ENCODE results near the gene SRGAP2. TPM values are rescaled to one million over a fixed set of nuclear protein-coding genes. Genes with fewer than 3 reads are reported as not detected.
A peak's percentile ranks its signal among the peaks of the same experiment; 100 is the strongest.
"Not testable (repeated sequence)": the region's sequence is repeated elsewhere in the genome, so short reads cannot be mapped to it uniquely, and the experiment has no call there.

SRGAP2 gene
- polyA plus RNA-seq, 1 donor: 24.4 TPM

DNA sequence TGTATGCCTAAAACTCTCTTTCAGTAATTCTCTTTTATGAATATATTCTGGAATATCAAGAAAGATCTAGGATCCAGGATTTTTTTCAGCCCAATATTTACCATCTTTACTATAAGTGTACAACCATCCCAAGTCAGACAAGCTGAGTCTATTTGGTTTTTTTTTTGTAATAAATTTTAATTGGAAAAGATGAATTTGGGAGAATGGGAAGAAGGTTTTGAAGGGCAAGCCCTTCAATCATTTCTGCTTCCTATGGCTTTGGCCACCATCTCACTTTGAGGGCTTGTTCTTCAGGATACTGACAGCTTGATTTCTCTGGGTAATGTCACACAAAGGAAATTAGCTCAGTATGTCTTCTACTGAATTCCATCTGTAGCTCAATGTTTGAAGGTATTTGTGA lies 23.7 kb upstream of the SRGAP2 start:
- not testable (repeated sequence) for H3K27ac ChIP-seq (ENCODE audit: low read length); H3K27me3 ChIP-seq (ENCODE audit: control insufficient read depth, insufficient read depth, low read length); H3K4me1 ChIP-seq (ENCODE audit: control insufficient read depth, insufficient read depth, low read length); H3K36me3 ChIP-seq (ENCODE audit: control insufficient read depth, insufficient read depth, low read length); H3K9me3 ChIP-seq (ENCODE audit: control insufficient read depth, low read depth, low read length); H3K4me3 ChIP-seq (ENCODE audit: low read length); DNase-seq

DNA sequence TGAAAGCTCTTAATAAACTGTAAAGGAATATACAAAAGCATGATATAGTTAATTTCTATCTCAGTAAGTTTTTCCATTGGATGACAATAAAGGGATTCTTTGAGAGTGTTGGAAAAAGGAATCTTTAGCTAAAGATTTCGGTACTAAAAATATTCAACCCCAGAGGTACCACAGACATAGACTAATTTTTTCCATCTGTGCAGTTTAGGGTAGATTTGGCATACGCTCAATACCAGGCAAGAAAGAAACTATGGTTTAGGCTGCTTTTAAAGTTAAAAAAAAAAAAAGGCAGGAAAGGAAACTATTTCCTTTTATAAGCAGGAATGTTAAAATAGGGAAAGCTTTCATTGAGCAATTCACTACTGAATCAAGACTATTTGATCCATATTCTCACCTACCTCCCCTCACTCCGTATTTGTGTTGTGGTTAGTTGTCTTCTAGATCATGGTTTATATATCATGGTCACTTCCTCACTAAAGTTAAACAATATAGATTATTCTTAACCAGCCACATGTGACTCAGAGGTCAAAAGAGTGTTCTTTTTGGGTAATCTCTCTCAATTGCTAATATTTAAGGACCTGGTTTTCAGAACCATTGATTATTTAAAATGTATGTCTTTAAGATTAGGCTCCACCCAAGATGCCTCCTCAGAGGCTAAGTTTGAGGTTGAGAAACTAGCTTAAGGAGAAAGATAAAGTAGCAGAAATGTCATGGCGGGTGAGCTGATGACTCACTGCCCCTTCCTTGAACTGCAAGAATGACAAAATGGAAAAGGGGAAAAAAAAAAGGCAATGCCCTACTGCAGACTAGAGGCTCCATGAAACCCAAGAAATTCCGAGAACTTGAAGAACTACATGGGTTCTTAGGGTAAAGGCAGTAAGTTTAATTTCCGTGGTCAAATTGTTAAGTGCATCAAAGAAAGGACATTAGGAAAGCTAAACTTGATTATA lies 20.7 kb upstream of the SRGAP2 start:
- H3K4me3 ChIP-seq (ENCODE audit: low read length); H3K9me3 ChIP-seq (ENCODE audit: control insufficient read depth, low read depth, low read length); H3K4me1 ChIP-seq (ENCODE audit: control insufficient read depth, insufficient read depth, low read length); H3K27ac ChIP-seq (ENCODE audit: low read length); H3K27me3 ChIP-seq (ENCODE audit: control insufficient read depth, insufficient read depth, low read length); DNase-seq; H3K36me3 ChIP-seq (ENCODE audit: control insufficient read depth, insufficient read depth, low read length): not testable (repeated sequence)
- no CpG with 5 or more reads among the region's 6 CpGs for WGBS (ENCODE audit: insufficient coverage, low lambda C conversion rate)

DNA sequence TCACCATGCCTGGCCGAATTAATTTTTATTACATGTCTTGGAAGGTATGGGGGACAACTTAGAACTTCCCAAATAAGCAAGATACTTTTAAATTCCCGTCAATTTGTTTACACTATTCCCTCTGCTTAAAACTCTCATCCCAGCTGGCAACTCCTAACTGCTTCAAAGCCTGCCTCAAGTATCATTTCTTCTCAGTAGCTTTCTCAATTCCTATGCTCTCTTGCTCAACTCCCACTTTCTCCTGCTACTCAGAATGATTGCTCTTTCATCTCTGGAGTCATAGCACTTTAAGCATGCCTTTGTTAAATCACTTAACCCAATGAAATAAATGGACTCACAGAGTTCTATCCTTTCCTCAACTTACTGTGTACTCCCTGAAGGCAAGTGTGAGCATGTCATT lies 19.6 kb upstream of the SRGAP2 start:
- not testable (repeated sequence) for H3K4me3 ChIP-seq (ENCODE audit: low read length); DNase-seq; H3K27me3 ChIP-seq (ENCODE audit: control insufficient read depth, insufficient read depth, low read length); H3K4me1 ChIP-seq (ENCODE audit: control insufficient read depth, insufficient read depth, low read length); H3K27ac ChIP-seq (ENCODE audit: low read length); H3K36me3 ChIP-seq (ENCODE audit: control insufficient read depth, insufficient read depth, low read length); H3K9me3 ChIP-seq (ENCODE audit: control insufficient read depth, low read depth, low read length)
- WGBS (ENCODE audit: insufficient coverage, low lambda C conversion rate): no CpG with 5 or more reads among the region's 2 CpGs

- H3K36me3 ChIP-seq (ENCODE audit: control insufficient read depth, insufficient read depth, low read length); H3K4me3 ChIP-seq (ENCODE audit: low read length); H3K27ac ChIP-seq (ENCODE audit: low read length); H3K9me3 ChIP-seq (ENCODE audit: control insufficient read depth, low read depth, low read length); H3K27me3 ChIP-seq (ENCODE audit: control insufficient read depth, insufficient read depth, low read length); DNase-seq; H3K4me1 ChIP-seq (ENCODE audit: control insufficient read depth, insufficient read depth, low read length): not testable (repeated sequence)
- no CpG with 5 or more reads among the region's 3 CpGs for WGBS (ENCODE audit: insufficient coverage, low lambda C conversion rate)
Observed at GRCh38 chr1:206185778-206186177, 17.6 kb upstream of the SRGAP2 start.

- H3K27ac ChIP-seq (ENCODE audit: low read length); H3K27me3 ChIP-seq (ENCODE audit: control insufficient read depth, insufficient read depth, low read length): not testable (repeated sequence)
- WGBS (ENCODE audit: insufficient coverage, low lambda C conversion rate): no CpG with 5 or more reads among the region's 4 CpGs
Observed at GRCh38 chr1:206186826-206187225, 16.5 kb upstream of the SRGAP2 start.

GRCh38 chr1:206195182-206195581 lies 8.2 kb upstream of the SRGAP2 start:
- DNase-seq; H3K4me1 ChIP-seq (ENCODE audit: control insufficient read depth, insufficient read depth, low read length); H3K27ac ChIP-seq (ENCODE audit: low read length); H3K36me3 ChIP-seq (ENCODE audit: control insufficient read depth, insufficient read depth, low read length); H3K27me3 ChIP-seq (ENCODE audit: control insufficient read depth, insufficient read depth, low read length); H3K4me3 ChIP-seq (ENCODE audit: low read length); H3K9me3 ChIP-seq (ENCODE audit: control insufficient read depth, low read depth, low read length): not testable (repeated sequence)
- WGBS (ENCODE audit: insufficient coverage, low lambda C conversion rate): no CpG with 5 or more reads among the region's 2 CpGs

More at GRCh38 chr1:206186826-206187225, 16.5 kb upstream of the SRGAP2 start:
- not testable (repeated sequence) for DNase-seq; H3K4me1 ChIP-seq (ENCODE audit: control insufficient read depth, insufficient read depth, low read length); H3K9me3 ChIP-seq (ENCODE audit: control insufficient read depth, low read depth, low read length); H3K4me3 ChIP-seq (ENCODE audit: low read length); H3K36me3 ChIP-seq (ENCODE audit: control insufficient read depth, insufficient read depth, low read length)

GRCh38 chr1:206196748-206197424 lies 6.5 kb upstream of the SRGAP2 start:
- not testable (repeated sequence) for H3K36me3 ChIP-seq (ENCODE audit: control insufficient read depth, insufficient read depth, low read length); H3K27me3 ChIP-seq (ENCODE audit: control insufficient read depth, insufficient read depth, low read length); H3K9me3 ChIP-seq (ENCODE audit: control insufficient read depth, low read depth, low read length); H3K27ac ChIP-seq (ENCODE audit: low read length); DNase-seq; H3K4me3 ChIP-seq (ENCODE audit: low read length); H3K4me1 ChIP-seq (ENCODE audit: control insufficient read depth, insufficient read depth, low read length)
- WGBS (ENCODE audit: insufficient coverage, low lambda C conversion rate): no CpG with 5 or more reads among the region's 3 CpGs

- not testable (repeated sequence) for H3K9me3 ChIP-seq (ENCODE audit: control insufficient read depth, low read depth, low read length); H3K36me3 ChIP-seq (ENCODE audit: control insufficient read depth, insufficient read depth, low read length); H3K27me3 ChIP-seq (ENCODE audit: control insufficient read depth, insufficient read depth, low read length); H3K4me1 ChIP-seq (ENCODE audit: control insufficient read depth, insufficient read depth, low read length)
- peak within 1 kb of the TSS; percentile 50 for H3K4me3 ChIP-seq (ENCODE audit: low read length)
- no CpG with 5 or more reads among the region's 36 CpGs for WGBS (ENCODE audit: insufficient coverage, low lambda C conversion rate)
- H3K27ac ChIP-seq (ENCODE audit: low read length): peak within 1 kb of the TSS; percentile 48
- DNase-seq: peak; percentile 99 to 100
Observed at GRCh38 chr1:206202789-206203363, 465 bp upstream of the SRGAP2 start, which contains the start of gene FAM72A. FAM72A (minus strand) TSS chr1:206202839; CDS start chr1:206202025, 814 bp downstream.

DNA sequence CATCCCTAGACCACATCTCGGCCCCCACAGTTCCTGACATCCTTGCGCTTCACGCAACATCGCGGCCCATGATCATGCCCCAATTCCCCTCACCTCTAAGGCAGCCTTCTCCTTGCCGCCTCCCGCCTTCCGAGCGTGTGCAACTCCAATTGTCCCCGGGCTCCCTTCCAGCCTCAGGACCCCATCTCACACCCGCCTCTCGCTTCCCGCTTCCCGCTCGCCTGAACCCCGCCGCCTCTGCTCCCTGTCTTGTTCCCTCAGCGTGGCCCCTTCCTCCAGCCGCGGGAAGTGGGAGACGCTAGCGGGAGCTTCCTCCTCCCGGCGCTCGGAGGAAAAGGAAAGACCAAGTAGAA lies 794 bp downstream of the SRGAP2 start:
- H3K9me3 ChIP-seq (ENCODE audit: control insufficient read depth, low read depth, low read length); H3K4me1 ChIP-seq (ENCODE audit: control insufficient read depth, insufficient read depth, low read length); DNase-seq; H3K36me3 ChIP-seq (ENCODE audit: control insufficient read depth, insufficient read depth, low read length); H3K27ac ChIP-seq (ENCODE audit: low read length); H3K27me3 ChIP-seq (ENCODE audit: control insufficient read depth, insufficient read depth, low read length): not testable (repeated sequence)
- no CpG with 5 or more reads among the region's 25 CpGs for WGBS (ENCODE audit: insufficient coverage, low lambda C conversion rate)
- H3K4me3 ChIP-seq (ENCODE audit: low read length): peak overlapping the region; percentile 33

DNA sequence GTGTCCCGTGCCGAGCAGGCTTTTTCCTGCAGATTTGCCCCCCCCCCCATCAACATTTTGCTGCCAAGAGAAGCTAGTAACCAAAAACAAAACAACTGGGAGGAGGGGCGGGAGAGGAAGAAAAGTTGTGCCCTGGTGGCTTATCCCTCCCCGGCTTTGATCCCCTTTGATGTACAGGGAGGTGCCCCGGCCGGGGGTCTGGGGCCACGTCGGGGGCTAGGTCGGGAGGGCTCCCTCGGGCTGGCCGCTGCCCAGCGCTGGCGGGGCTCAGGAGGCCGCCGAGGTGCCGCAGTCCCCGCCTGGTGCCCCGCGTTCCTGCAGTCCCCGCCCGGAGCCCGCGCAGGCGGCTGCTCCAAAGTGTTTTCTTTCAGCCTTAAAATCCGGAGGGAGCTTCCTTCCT lies 1.5 kb downstream of the SRGAP2 start:
- H3K27ac ChIP-seq (ENCODE audit: low read length); H3K9me3 ChIP-seq (ENCODE audit: control insufficient read depth, low read depth, low read length); H3K27me3 ChIP-seq (ENCODE audit: control insufficient read depth, insufficient read depth, low read length); H3K36me3 ChIP-seq (ENCODE audit: control insufficient read depth, insufficient read depth, low read length); H3K4me1 ChIP-seq (ENCODE audit: control insufficient read depth, insufficient read depth, low read length): not testable (repeated sequence)
- DNase-seq: peak in 1 of 2 donors; percentile 19
- WGBS (ENCODE audit: insufficient coverage, low lambda C conversion rate): no CpG with 5 or more reads among the region's 25 CpGs
- peak overlapping the region; percentile 18 for H3K4me3 ChIP-seq (ENCODE audit: low read length)
